Measurements from ENCODE around the gene SLC16A12. TPM values are rescaled to one million over a fixed set of nuclear protein-coding genes. Genes with fewer than 3 reads are reported as not detected.

Gene SLC16A12
- total RNA-seq, 1 donor, result under 0.01 TPM

GRCh38 chr10:89567576-89568245 is 32.3 kb upstream of the SLC16A12 start:
- no peak overlapping the region for H3K27ac ChIP-seq (ENCODE audit: low read depth, low read length)
- no peaks in the 10 kb centered on the region for H3K9me3 ChIP-seq (ENCODE audit: low read depth, low read length)
- H3K4me1 ChIP-seq (ENCODE audit: insufficient read depth, low read length), result peaks cover 9% of the 10 kb centered on the region
- no peaks in the 10 kb centered on the region for H3K79me2 ChIP-seq (ENCODE audit: insufficient read depth, low read length)
- no peaks in the 10 kb centered on the region for H4K20me1 ChIP-seq (ENCODE audit: insufficient read depth, low read length)
- H2AFZ ChIP-seq (ENCODE audit: low read length), result peak overlapping the region; percentile 1
- no peak overlapping the region for H3K4me3 ChIP-seq (ENCODE audit: insufficient read depth, low read length)
- no peak for DNase-seq (ENCODE audit: insufficient read length, low spot score, missing footprints)
- no peaks in the 10 kb centered on the region for H3K36me3 ChIP-seq (ENCODE audit: insufficient read depth, low read length)
- no peak for TF ChIP-seq CTCF (IDR thresholded peaks at IDR 0.05; ENCODE audit: extremely low read depth, low read depth, low read length)
- H3K4me2 ChIP-seq (ENCODE audit: insufficient read depth, low read length), result peak overlapping the region; percentile 34
- H3K27me3 ChIP-seq (ENCODE audit: insufficient read depth, low read length), result no peaks in the 10 kb centered on the region

- H3K27ac ChIP-seq (ENCODE audit: low read depth, low read length), result no peak overlapping the region
- no peaks in the 10 kb centered on the region for H3K36me3 ChIP-seq (ENCODE audit: insufficient read depth, low read length)
- DNase-seq (ENCODE audit: insufficient read length, low spot score, missing footprints), result no peak
- H3K9me3 ChIP-seq (ENCODE audit: low read depth, low read length), result no peaks in the 10 kb centered on the region
- no peaks in the 10 kb centered on the region for H3K27me3 ChIP-seq (ENCODE audit: insufficient read depth, low read length)
- no peaks in the 10 kb centered on the region for H3K79me2 ChIP-seq (ENCODE audit: insufficient read depth, low read length)
- peaks cover 9% of the 10 kb centered on the region for H3K4me1 ChIP-seq (ENCODE audit: insufficient read depth, low read length)
- H2AFZ ChIP-seq (ENCODE audit: low read length), result no peak overlapping the region
- TF ChIP-seq CTCF (IDR thresholded peaks at IDR 0.05; ENCODE audit: extremely low read depth, low read depth, low read length), result no peak
- H3K4me2 ChIP-seq (ENCODE audit: insufficient read depth, low read length), result no peak overlapping the region
- no peak overlapping the region for H3K4me3 ChIP-seq (ENCODE audit: insufficient read depth, low read length)
- no peaks in the 10 kb centered on the region for H4K20me1 ChIP-seq (ENCODE audit: insufficient read depth, low read length)
Observed at GRCh38 chr10:89566992-89567391, 31.6 kb upstream of the SLC16A12 start.

GRCh38 chr10:89566095-89566950 is 30.9 kb upstream of the SLC16A12 start:
- Histone ChIP-seq H3K79me2 (ENCODE audit: insufficient read depth, low read length) (no peaks in the 10 kb centered on the region), H2AFZ (ENCODE audit: low read length) (no peak overlapping the region), H3K9me3 (ENCODE audit: low read depth, low read length) (no peaks in the 10 kb centered on the region), H3K27me3 (ENCODE audit: insufficient read depth, low read length) (no peaks in the 10 kb centered on the region), H4K20me1 (ENCODE audit: insufficient read depth, low read length) (no peaks in the 10 kb centered on the region), H3K4me1 (ENCODE audit: insufficient read depth, low read length) (peaks cover 9% of the 10 kb centered on the region), H3K27ac (ENCODE audit: low read depth, low read length) (no peak overlapping the region), H3K4me3 (ENCODE audit: insufficient read depth, low read length) (no peak overlapping the region), H3K36me3 (ENCODE audit: insufficient read depth, low read length) (no peaks in the 10 kb centered on the region), H3K4me2 (ENCODE audit: insufficient read depth, low read length) (no peak overlapping the region)
- DNase-seq (ENCODE audit: insufficient read length, low spot score, missing footprints), result no peak
- TF ChIP-seq CTCF (IDR thresholded peaks at IDR 0.05; ENCODE audit: extremely low read depth, low read depth, low read length), result no peak

GRCh38 chr10:89565180-89565579 is 29.8 kb upstream of the SLC16A12 start:
- no peak overlapping the region for H2AFZ ChIP-seq (ENCODE audit: low read length)
- no peaks in the 10 kb centered on the region for H3K27me3 ChIP-seq (ENCODE audit: insufficient read depth, low read length)
- H3K4me3 ChIP-seq (ENCODE audit: insufficient read depth, low read length), result no peak overlapping the region
- no peak overlapping the region for H3K4me2 ChIP-seq (ENCODE audit: insufficient read depth, low read length)
- H3K27ac ChIP-seq (ENCODE audit: low read depth, low read length), result no peak overlapping the region
- no peaks in the 10 kb centered on the region for H3K36me3 ChIP-seq (ENCODE audit: insufficient read depth, low read length)
- H4K20me1 ChIP-seq (ENCODE audit: insufficient read depth, low read length), result no peaks in the 10 kb centered on the region
- no peaks in the 10 kb centered on the region for H3K9me3 ChIP-seq (ENCODE audit: low read depth, low read length)
- TF ChIP-seq CTCF (IDR thresholded peaks at IDR 0.05; ENCODE audit: extremely low read depth, low read depth, low read length), result no peak
- DNase-seq (ENCODE audit: insufficient read length, low spot score, missing footprints), result no peak
- H3K4me1 ChIP-seq (ENCODE audit: insufficient read depth, low read length), result peaks cover 9% of the 10 kb centered on the region
- no peaks in the 10 kb centered on the region for H3K79me2 ChIP-seq (ENCODE audit: insufficient read depth, low read length)

Measured in osteoblast (primary cell).